Neural progenitor cell (in vitro differentiated cells): ENCODE measurements around the gene NPW. TPM values are rescaled to one million over a fixed set of nuclear protein-coding genes. Genes with fewer than 3 reads are reported as not detected.

Experiments used
- DNase-seq: peaks from one replicate; pipeline ENCODE4 v3.0.0-alpha.2; 2016; ENCODE audit warnings: low spot score
- H2AFZ ChIP-seq: fragments of 200-600 bp; sonication (generic); replicated peaks from 2 replicates; pipeline ENCODE4 v1.6.1; 2016; ENCODE audit warnings: antibody characterized with exemption
- H3F3A ChIP-seq: fragments of 200-600 bp; sonication (generic); 2 replicates; pipeline ENCODE4 v1.6.1; 2016; ENCODE audit warnings: antibody characterized with exemption, low read depth
- H3K27ac ChIP-seq: fragments of 200-600 bp; sonication (generic); 2 replicates; pipeline ENCODE4 v1.5.1; 2016; ENCODE audit warnings: mild to moderate bottlenecking
- H3K27me3 ChIP-seq: fragments of 200-600 bp; sonication (generic); 2 replicates; pipeline ENCODE4 v1.6.1; 2016; ENCODE audit warnings: mild to moderate bottlenecking, moderate library complexity
- H3K36me3 ChIP-seq: fragments of 200-600 bp; sonication (generic); 2 replicates; pipeline ENCODE4 v1.5.1; 2016
- H3K4me1 ChIP-seq: fragments of 200-600 bp; sonication (generic); 2 replicates; pipeline ENCODE4 v1.6.1; 2016; ENCODE audit warnings: mixed run types
- H3K4me2 ChIP-seq: fragments of 200-600 bp; sonication (generic); 2 replicates; pipeline ENCODE4 v1.6.1; 2016
- H3K4me3 ChIP-seq: fragments of 200-600 bp; sonication (generic); 2 replicates; pipeline ENCODE4 v1.5.1; 2016
- H3K79me2 ChIP-seq: fragments of 200-600 bp; sonication (generic); 2 replicates; pipeline ENCODE4 v1.6.1; 2016; ENCODE audit warnings: low read depth
- H3K9ac ChIP-seq: fragments of 200-600 bp; sonication (generic); 2 replicates; pipeline ENCODE4 v1.6.1; 2016
- H3K9me3 ChIP-seq: fragments of 200-600 bp; sonication (generic); 2 replicates; pipeline ENCODE4 v1.5.1; 2016; ENCODE audit warnings: low read depth
- H4K20me1 ChIP-seq: fragments of 200-600 bp; sonication (generic); 2 replicates; pipeline ENCODE4 v1.6.1; 2016; ENCODE audit warnings: low read depth
- H3K27ac Mint-ChIP-seq: 3 replicates; pipeline ENCODE4 v1.8.0; 2021; ENCODE audit warnings: mixed read lengths
- H3K27me3 Mint-ChIP-seq: 2 replicates; pipeline ENCODE4 v1.8.0; 2022; ENCODE audit warnings: low read depth, mild to moderate bottlenecking, inconsistent platforms, moderate library complexity, mixed read lengths; ENCODE audit not compliant: insufficient read depth
- H3K36me3 Mint-ChIP-seq: 3 replicates; pipeline ENCODE4 v1.8.0; 2021; ENCODE audit warnings: mixed read lengths
- H3K4me1 Mint-ChIP-seq: 3 replicates; pipeline ENCODE4 v1.8.0; 2021; ENCODE audit warnings: mixed read lengths
- H3K4me3 Mint-ChIP-seq: 3 replicates; pipeline ENCODE4 v1.8.0; 2021; ENCODE audit warnings: mild to moderate bottlenecking, moderate library complexity, mixed read lengths
- H3K9me3 Mint-ChIP-seq: 3 replicates; pipeline ENCODE4 v1.8.0; 2020; ENCODE audit warnings: mixed read lengths
- CTCF ChIP-seq: fragments of 200-600 bp; sonication (generic); IDR thresholded peaks from 2 replicates; pipeline ENCODE4 v1.5.1; 2017; ENCODE audit warnings: antibody characterized with exemption, mild to moderate bottlenecking
- EZH2 ChIP-seq: fragments of 200-600 bp; sonication (generic); IDR thresholded peaks from 2 replicates; pipeline ENCODE4 v1.6.1; 2017; ENCODE audit warnings: antibody characterized with exemption, mild to moderate bottlenecking, moderate library complexity
- EZH2phosphoT487 ChIP-seq: fragments of 200-600 bp; sonication (generic); IDR thresholded peaks from 2 replicates; pipeline ENCODE4 v1.6.1; 2017; ENCODE audit warnings: antibody characterized with exemption
- total RNA-seq: library from RNA; depleted of rRNA; stranded (reverse); fragments of >200 nt; gene quantifications from 2 replicates; pipeline ENCODE4 v1.2.3, GENCODE V29; 2015; ENCODE audit warnings: low replicate concordance

NPW gene
- total RNA-seq, 1 donor from 2014 or later = not detected

GRCh38 chr16:1990351-1991134 is 29.0 kb upstream of the NPW start:
- no peak overlapping the region for H3K27ac Mint-ChIP-seq
- no peaks in the 10 kb centered on the region for H3K36me3 ChIP-seq
- H4K20me1 ChIP-seq = peaks cover 24% of the 10 kb centered on the region
- H3K79me2 ChIP-seq = peaks cover under 1% of the 10 kb centered on the region
- peak overlapping the region; percentile 45 for H2AFZ ChIP-seq
- H3K4me3 ChIP-seq = peak overlapping the region; percentile 55
- H3K9ac ChIP-seq = no peak overlapping the region
- peaks cover 52% of the 10 kb centered on the region for H3F3A ChIP-seq
- peaks cover 13% of the 10 kb centered on the region for H3K36me3 Mint-ChIP-seq
- peak overlapping the region; percentile 84 for H3K4me2 ChIP-seq
- H3K4me1 Mint-ChIP-seq = peaks cover 14% of the 10 kb centered on the region
- H3K27me3 Mint-ChIP-seq = peaks cover 27% of the 10 kb centered on the region
- H3K4me3 Mint-ChIP-seq = peak overlapping the region; percentile 71
- peak; percentile 71 for TF ChIP-seq EZH2phosphoT487
- TF ChIP-seq EZH2 = no peak
- no peak for TF ChIP-seq CTCF
- peaks cover 10% of the 10 kb centered on the region for H3K4me1 ChIP-seq
- peaks cover 2% of the 10 kb centered on the region for H3K9me3 Mint-ChIP-seq
- H3K27ac ChIP-seq = no peak overlapping the region
- H3K27me3 ChIP-seq = peaks cover 58% of the 10 kb centered on the region
- peak; percentile 86 for DNase-seq
- H3K9me3 ChIP-seq = no peaks in the 10 kb centered on the region

DNA sequence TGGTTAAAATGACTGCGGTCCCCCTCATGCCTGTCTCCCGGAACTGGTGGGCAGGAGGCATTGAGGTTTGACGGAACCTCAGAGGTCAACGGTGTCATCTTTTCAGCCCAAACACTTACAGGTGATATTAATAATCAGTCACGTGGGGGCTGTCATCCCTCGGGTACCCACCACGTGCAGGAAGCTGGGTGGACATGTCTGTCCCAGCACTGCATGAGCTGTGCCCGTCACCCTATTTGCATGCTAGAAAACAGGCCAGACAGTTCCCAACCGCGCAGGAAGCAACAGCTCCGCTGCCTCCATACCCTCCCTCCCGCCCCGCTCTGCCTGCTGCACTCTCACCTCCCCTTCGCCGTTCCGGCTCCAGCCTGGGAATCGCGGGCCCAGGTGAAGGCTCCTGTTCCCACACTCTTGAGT is 28.4 kb upstream of the NPW start:
- Histone ChIP-seq H3K36me3 (no peaks in the 10 kb centered on the region), H4K20me1 (peaks cover 24% of the 10 kb centered on the region), H2AFZ (no peak overlapping the region), H3K4me1 (peaks cover 10% of the 10 kb centered on the region), H3F3A (peaks cover 56% of the 10 kb centered on the region), H3K4me3 (peak overlapping the region; percentile 55), H3K4me2 (peak overlapping the region; percentile 84), H3K79me2 (no peaks in the 10 kb centered on the region), H3K27ac (no peak overlapping the region), H3K27me3 (peaks cover 58% of the 10 kb centered on the region), H3K9me3 (no peaks in the 10 kb centered on the region), H3K9ac (no peak overlapping the region)
- peaks cover 14% of the 10 kb centered on the region for H3K4me1 Mint-ChIP-seq
- peaks cover 2% of the 10 kb centered on the region for H3K9me3 Mint-ChIP-seq
- DNase-seq = no peak
- peak overlapping the region; percentile 81 for H3K4me3 Mint-ChIP-seq
- H3K27me3 Mint-ChIP-seq = peaks cover 27% of the 10 kb centered on the region
- H3K27ac Mint-ChIP-seq = no peak overlapping the region
- TF ChIP-seq CTCF = no peak
- peak; percentile 63 for TF ChIP-seq EZH2
- peak; percentile 56 for TF ChIP-seq EZH2phosphoT487
- peaks cover 13% of the 10 kb centered on the region for H3K36me3 Mint-ChIP-seq

GRCh38 chr16:1991588-1991947 is 28.0 kb upstream of the NPW start:
- H3K9me3 Mint-ChIP-seq = peaks cover 2% of the 10 kb centered on the region
- no peaks in the 10 kb centered on the region for H3K9me3 ChIP-seq
- H3K4me2 ChIP-seq = peak overlapping the region; percentile 84
- H3K36me3 ChIP-seq = no peaks in the 10 kb centered on the region
- no peak for DNase-seq
- TF ChIP-seq EZH2 = peak; percentile 44
- peak; percentile 66 for TF ChIP-seq EZH2phosphoT487
- TF ChIP-seq CTCF = no peak
- no peaks in the 10 kb centered on the region for H3K79me2 ChIP-seq
- peaks cover 58% of the 10 kb centered on the region for H3K27me3 ChIP-seq
- H3K4me1 Mint-ChIP-seq = peaks cover 12% of the 10 kb centered on the region
- H3K27ac ChIP-seq = no peak overlapping the region
- H3K36me3 Mint-ChIP-seq = peaks cover 10% of the 10 kb centered on the region
- H3K4me1 ChIP-seq = peaks cover 10% of the 10 kb centered on the region
- peaks cover 24% of the 10 kb centered on the region for H4K20me1 ChIP-seq
- peak overlapping the region; percentile 81 for H3K4me3 Mint-ChIP-seq
- peaks cover 27% of the 10 kb centered on the region for H3K27me3 Mint-ChIP-seq
- H3F3A ChIP-seq = peaks cover 58% of the 10 kb centered on the region
- no peak overlapping the region for H3K27ac Mint-ChIP-seq
- peak overlapping the region; percentile 28 for H3K4me3 ChIP-seq
- no peak overlapping the region for H2AFZ ChIP-seq
- H3K9ac ChIP-seq = no peak overlapping the region
